ENCODE data around the gene WBP1L. TPM values are rescaled to one million over a fixed set of nuclear protein-coding genes. Genes with fewer than 3 reads are reported as not detected.

The WBP1L gene
- total RNA-seq, 2 donors from 2014 or later: 123 to 268 TPM

GRCh38 chr10:102822222-102822621 is 78.5 kb downstream of the WBP1L start:
- no peak for TF ChIP-seq CTCF (IDR thresholded peaks at IDR 0.05)
- no peaks in the 10 kb centered on the region for H3K27me3 ChIP-seq (replicated peaks; ENCODE audit: insufficient read depth)
- ATAC-seq (ENCODE audit: insufficient number of reproducible peaks, low FRiP score, low read depth): no peak
- no peak overlapping the region for H3K27ac ChIP-seq
- no peak overlapping the region for H3K4me3 ChIP-seq
- H3K4me1 ChIP-seq (ENCODE audit: control insufficient read depth in 1 of 2, low read depth in 2 of 2): no peaks in the 10 kb centered on the region
- DNase-seq (ENCODE audit: low spot score): no peak
- no peaks in the 10 kb centered on the region for H3K36me3 ChIP-seq
- H3K9me3 ChIP-seq: no peaks in the 10 kb centered on the region

GRCh38 chr10:102824664-102825063 is 80.9 kb downstream of the WBP1L start:
- Histone ChIP-seq H3K4me3 (no peak overlapping the region), H3K9me3 (no peaks in the 10 kb centered on the region), H3K27ac (no peak overlapping the region), H3K4me1 (ENCODE audit: control insufficient read depth in 1 of 2, low read depth in 2 of 2) (no peaks in the 10 kb centered on the region), H3K27me3 (replicated peaks; ENCODE audit: insufficient read depth) (no peaks in the 10 kb centered on the region), H3K36me3 (no peaks in the 10 kb centered on the region)
- ATAC-seq (ENCODE audit: insufficient number of reproducible peaks, low FRiP score, low read depth) (no peak), DNase-seq (ENCODE audit: low spot score) (no peak)
- TF ChIP-seq CTCF (IDR thresholded peaks at IDR 0.05): no peak

GRCh38 chr10:102826148-102826796 is 82.5 kb downstream of the WBP1L start:
- TF ChIP-seq CTCF (IDR thresholded peaks at IDR 0.05): no peak
- Histone ChIP-seq H3K27me3 (replicated peaks; ENCODE audit: insufficient read depth) (no peaks in the 10 kb centered on the region), H3K27ac (no peak overlapping the region), H3K9me3 (no peaks in the 10 kb centered on the region), H3K36me3 (no peaks in the 10 kb centered on the region), H3K4me3 (no peak overlapping the region), H3K4me1 (ENCODE audit: control insufficient read depth in 1 of 2, low read depth in 2 of 2) (no peaks in the 10 kb centered on the region)
- DNase-seq (ENCODE audit: low spot score) (no peak), ATAC-seq (ENCODE audit: insufficient number of reproducible peaks, low FRiP score, low read depth) (no peak)

GRCh38 chr10:102827597-102827975 is 83.8 kb downstream of the WBP1L start:
- Histone ChIP-seq H3K4me3 (no peak overlapping the region), H3K36me3 (no peaks in the 10 kb centered on the region), H3K4me1 (ENCODE audit: control insufficient read depth in 1 of 2, low read depth in 2 of 2) (no peaks in the 10 kb centered on the region), H3K27ac (no peak overlapping the region), H3K27me3 (replicated peaks; ENCODE audit: insufficient read depth) (no peaks in the 10 kb centered on the region), H3K9me3 (no peaks in the 10 kb centered on the region)
- ATAC-seq (ENCODE audit: insufficient number of reproducible peaks, low FRiP score, low read depth): no peak
- no peak for DNase-seq (ENCODE audit: low spot score)
- TF ChIP-seq CTCF (IDR thresholded peaks at IDR 0.05): no peak

GRCh38 chr10:102831322-102832071 is 87.7 kb downstream of the WBP1L start:
- no peaks in the 10 kb centered on the region for H3K36me3 ChIP-seq
- DNase-seq (ENCODE audit: low spot score) (no peak), ATAC-seq (ENCODE audit: insufficient number of reproducible peaks, low FRiP score, low read depth) (no peak)
- no peak overlapping the region for H3K27ac ChIP-seq
- TF ChIP-seq CTCF (IDR thresholded peaks at IDR 0.05): no peak
- peaks cover 0 to 5% of the 10 kb centered on the region in 2 donors for H3K4me1 ChIP-seq (ENCODE audit: control insufficient read depth in 1 of 2, low read depth in 2 of 2)
- no peak overlapping the region for H3K4me3 ChIP-seq
- no peaks in the 10 kb centered on the region for H3K27me3 ChIP-seq (replicated peaks; ENCODE audit: insufficient read depth)
- no peaks in the 10 kb centered on the region for H3K9me3 ChIP-seq

All from thoracic aorta (tissue), 2 donors.